ENCODE data around the gene GNAS.

The GNAS gene

GRCh38 chr20:58918621-58919020, 66.1 kb downstream of the GNAS start:
- TF ChIP-seq CTCF (IDR thresholded peaks at IDR 0.05; ENCODE audit: low read depth, low read length) = no peak
- no peak for DNase-seq (ENCODE audit: extremely low read depth, low read depth)

- no peak for DNase-seq (ENCODE audit: extremely low read depth, low read depth)
- TF ChIP-seq CTCF (IDR thresholded peaks at IDR 0.05; ENCODE audit: low read depth, low read length) = no peak
These were observed 69.0 kb downstream of the GNAS start for GRCh38 chr20:58921564-58921963.

- DNase-seq (ENCODE audit: extremely low read depth, low read depth) = no peak
- TF ChIP-seq CTCF (IDR thresholded peaks at IDR 0.05; ENCODE audit: low read depth, low read length) = no peak
These were observed 69.5 kb downstream of the GNAS start for GRCh38 chr20:58922036-58922435.

GRCh38 chr20:58923117-58923712, 70.7 kb downstream of the GNAS start:
- no peak for TF ChIP-seq CTCF (IDR thresholded peaks at IDR 0.05; ENCODE audit: low read depth, low read length)
- DNase-seq (ENCODE audit: extremely low read depth, low read depth) = no peak

GRCh38 chr20:58926802-58927489, 74.4 kb downstream of the GNAS start:
- no peak for DNase-seq (ENCODE audit: extremely low read depth, low read depth)
- TF ChIP-seq CTCF (IDR thresholded peaks at IDR 0.05; ENCODE audit: low read depth, low read length) = no peak

GRCh38 chr20:58927490-58928061, 75.1 kb downstream of the GNAS start:
- no peak for DNase-seq (ENCODE audit: extremely low read depth, low read depth)
- TF ChIP-seq CTCF (IDR thresholded peaks at IDR 0.05; ENCODE audit: low read depth, low read length) = no peak

- DNase-seq (ENCODE audit: extremely low read depth, low read depth) = no peak
- no peak for TF ChIP-seq CTCF (IDR thresholded peaks at IDR 0.05; ENCODE audit: low read depth, low read length)
These were observed 78.0 kb downstream of the GNAS start for GRCh38 chr20:58930496-58930895.

Measured in AG09319 (cell line).